IMR-90 (cell line): ENCODE measurements around the gene SLC17A4. TPM values are rescaled to one million over a fixed set of nuclear protein-coding genes. Genes with fewer than 3 reads are reported as not detected.

Experiments
- ATAC-seq: fragments of 200-7000 bp; cut with Tn5 transposase; 2 replicates; pipeline ENCODE4 v1.9.1; 2020; ENCODE audit warnings: low read depth, mild to moderate bottlenecking, moderate library complexity
- BruUV-seq: library from RNA; stranded (reverse); fragments of 400-500 nt; replicated peaks from 2 replicates; lab custom pipeline; 2021; lab: Mats Ljungman, UMichigan
- CTCF ChIA-PET: fragments of 300-600 bp; formaldehyde crosslinking; extraction: SDS; loops from one replicate; lab custom pipeline; 2021; ENCODE audit warnings: antibody characterized with exemption; lab: Yijun Ruan, JAX
- POLR2A ChIA-PET: fragments of 300-600 bp; sonication (Branson Sonifier 250); formaldehyde crosslinking; loops from one replicate; lab custom pipeline; 2022; ENCODE audit warnings: antibody characterized with exemption; ENCODE audit not compliant: unreplicated experiment; lab: Charles Lee
- DNase-seq: peaks from one replicate; pipeline ENCODE4 v3.0.0; 2013
- H2AFZ ChIP-seq: replicated peaks from 2 replicates; pipeline ENCODE3; 2013; ENCODE audit warnings: low read length, mild to moderate bottlenecking; ENCODE audit not compliant: poor library complexity
- H2AK5ac ChIP-seq: 2 replicates; pipeline ENCODE4 v1.6.1; 2013; ENCODE audit warnings: low read depth, low read length, inconsistent platforms
- H2AK9ac ChIP-seq: replicated peaks from 2 replicates; pipeline ENCODE3; 2013; ENCODE audit warnings: mild to moderate bottlenecking, low read depth, low read length, moderate library complexity; ENCODE audit not compliant: poor library complexity
- H2BK120ac ChIP-seq: 2 replicates; pipeline ENCODE4 v1.6.1; 2013; ENCODE audit warnings: low read depth, low read length, inconsistent platforms
- H2BK15ac ChIP-seq: 3 replicates; pipeline ENCODE4 v1.6.1; 2013; ENCODE audit warnings: low read depth, low read length, inconsistent platforms
- H2BK20ac ChIP-seq: 2 replicates; pipeline ENCODE4 v1.6.1; 2013; ENCODE audit warnings: low read depth, mild to moderate bottlenecking, inconsistent platforms, low read length, moderate library complexity
- H2BK5ac ChIP-seq: 2 replicates; pipeline ENCODE4 v1.6.1; 2013; ENCODE audit warnings: mild to moderate bottlenecking, low read depth, low read length, inconsistent platforms; ENCODE audit not compliant: poor library complexity, severe bottlenecking
- H3K14ac ChIP-seq: replicated peaks from 2 replicates; pipeline ENCODE4 v1.6.1; 2013; ENCODE audit warnings: low read depth, low read length, inconsistent platforms
- H3K18ac ChIP-seq: 2 replicates; pipeline ENCODE4 v1.6.1; 2013; ENCODE audit warnings: low read depth, low read length, control low read depth
- H3K23ac ChIP-seq: 2 replicates; pipeline ENCODE4 v1.6.1; 2013; ENCODE audit warnings: low read depth, low read length, inconsistent platforms
- H3K27ac ChIP-seq: 2 replicates; pipeline ENCODE4 v1.5.1; 2013; ENCODE audit warnings: mild to moderate bottlenecking, control low read depth, low read length; ENCODE audit not compliant: insufficient read depth
- H3K27me3 ChIP-seq: 2 replicates; pipeline ENCODE4 v1.6.1; 2013; ENCODE audit warnings: low read length; ENCODE audit not compliant: control insufficient read depth, insufficient read depth
- H3K36me3 ChIP-seq: 2 replicates; pipeline ENCODE4 v1.6.1; 2013; ENCODE audit warnings: low read length, mixed read lengths; ENCODE audit not compliant: control insufficient read depth, insufficient read depth
- H3K4ac ChIP-seq: 2 replicates; pipeline ENCODE4 v1.6.1; 2013; ENCODE audit warnings: low read depth, low read length, inconsistent platforms
- H3K4me1 ChIP-seq: 2 replicates; pipeline ENCODE4 v1.6.1; 2013; ENCODE audit warnings: low read length, mixed read lengths; ENCODE audit not compliant: control insufficient read depth, insufficient read depth
- H3K4me2 ChIP-seq: 2 replicates; pipeline ENCODE4 v1.6.1; 2013; ENCODE audit warnings: low read depth, mild to moderate bottlenecking, control low read depth, low read length, moderate library complexity
- H3K4me3 ChIP-seq: 2 replicates; pipeline ENCODE4 v1.5.1; 2013; ENCODE audit warnings: low read depth, mild to moderate bottlenecking, control low read depth, low read length, moderate library complexity; ENCODE audit not compliant: insufficient read depth
- H3K56ac ChIP-seq: 2 replicates; pipeline ENCODE4 v1.6.1; 2013; ENCODE audit warnings: low read length, inconsistent platforms; ENCODE audit not compliant: insufficient read depth; ENCODE audit errors: extremely low read depth
- H3K79me1 ChIP-seq, 2 experiments: 2 replicates each; pipeline ENCODE4 v1.6.1; 2013; ENCODE audit warnings: low read length in 2 of 2, inconsistent platforms in 1 of 2, low read depth in 1 of 2
- H3K9ac ChIP-seq: 2 replicates; pipeline ENCODE4 v1.6.1; 2013; ENCODE audit warnings: low read depth, low read length, control low read depth
- H3K9me1 ChIP-seq: 2 replicates; pipeline ENCODE4 v1.6.1; 2013; ENCODE audit warnings: low read length, inconsistent platforms; ENCODE audit not compliant: insufficient read depth
- H3K9me3 ChIP-seq: 2 replicates; pipeline ENCODE4 v1.6.1; 2013; ENCODE audit warnings: low read length; ENCODE audit not compliant: control insufficient read depth, insufficient read depth
- H4K20me1 ChIP-seq: 2 replicates; pipeline ENCODE4 v1.6.1; 2013; ENCODE audit warnings: low read length, inconsistent platforms; ENCODE audit not compliant: insufficient read depth
- H4K5ac ChIP-seq: 2 replicates; pipeline ENCODE4 v1.6.1; 2013; ENCODE audit warnings: mild to moderate bottlenecking, low read depth, low read length, control low read depth
- H4K8ac ChIP-seq, 2 experiments: 2 replicates each; pipeline ENCODE4 v1.6.1; 2013; ENCODE audit warnings: low read depth in 2 of 2, low read length in 2 of 2, control low read depth in 1 of 2, inconsistent platforms in 1 of 2
- H4K91ac ChIP-seq: 2 replicates; pipeline ENCODE4 v1.6.1; 2013; ENCODE audit warnings: low read depth, low read length, inconsistent platforms; ENCODE audit not compliant: insufficient read depth
- BHLHE40 ChIP-seq: fragments of 150-350 bp; IDR thresholded peaks from 2 replicates; pipeline ENCODE4 v1.6.1; 2016; ENCODE audit warnings: mild to moderate bottlenecking, low read depth, low read length
- CHD1 ChIP-seq: IDR thresholded peaks from 2 replicates; pipeline ENCODE4 v1.6.1; 2012; ENCODE audit warnings: low read depth, low read length, improper control_type of control experiment
- ELK1 ChIP-seq: fragments of 150-350 bp; IDR thresholded peaks from 2 replicates; pipeline ENCODE4 v1.6.1; 2016; ENCODE audit warnings: low read depth, mild to moderate bottlenecking, low read length, moderate library complexity, borderline replicate concordance
- FOS ChIP-seq: fragments of 150-350 bp; IDR thresholded peaks from 2 replicates; pipeline ENCODE4 v1.6.1; 2016; ENCODE audit warnings: low read depth, low read length
- MAFK ChIP-seq: IDR thresholded peaks from 2 replicates; pipeline ENCODE4 v1.6.1; 2012; ENCODE audit warnings: low read depth, low read length, improper control_type of control experiment
- MAZ ChIP-seq: IDR thresholded peaks from 2 replicates; pipeline ENCODE4 v1.6.1; 2012; ENCODE audit warnings: low read depth, mild to moderate bottlenecking, low read length, improper control_type of control experiment, moderate library complexity, borderline replicate concordance
- NFE2L2 ChIP-seq: fragments of 150-350 bp; IDR thresholded peaks from 2 replicates; pipeline ENCODE4 v1.6.1; 2016; ENCODE audit warnings: low read depth, mild to moderate bottlenecking, low read length
- POLR2A ChIP-seq: IDR thresholded peaks from 2 replicates; pipeline ENCODE4 v1.6.1; 2012; ENCODE audit warnings: mild to moderate bottlenecking, low read depth, low read length
- RAD21 ChIP-seq: IDR thresholded peaks from 2 replicates; pipeline ENCODE4 v1.6.1; 2012; ENCODE audit warnings: low read length, improper control_type of control experiment
- RCOR1 ChIP-seq: IDR thresholded peaks from 2 replicates; pipeline ENCODE4 v1.6.1; 2012; ENCODE audit warnings: mild to moderate bottlenecking, low read length, improper control_type of control experiment; ENCODE audit not compliant: insufficient replicate concordance
- SMC3 ChIP-seq: fragments of 150-350 bp; IDR thresholded peaks from 2 replicates; pipeline ENCODE4 v1.6.1; 2016; ENCODE audit warnings: low read depth, mild to moderate bottlenecking, antibody characterized with exemption, low read length, moderate library complexity
- WGBS, 2 experiments: methylation state at CpG; one replicate each; pipeline versions ENCODE4 v1.1.5 to v1.1.7; 2013; ENCODE audit warnings: missing lambda C conversion rate in 2 of 2; ENCODE audit not compliant: insufficient read length in 1 of 2; ENCODE audit errors: extremely low coverage in 2 of 2; 5-methylcytosine and 5-hydroxymethylcytosine counted together
- dilution Hi-C: fragments of 300-500 bp; cut with HindIII; formaldehyde crosslinking; loops from one replicate; pipeline ENCODE4 v1.14.3; 2018; ENCODE audit warnings: low sequenced_read_pairs; ENCODE audit not compliant: unreplicated experiment
- in situ Hi-C: fragments of 300-500 bp; cut with MboI; formaldehyde crosslinking; loops from 3 replicates; pipeline ENCODE4 v1.14.3; 2019; ENCODE audit warnings: low sequenced_read_pairs, inconsistent platforms, mixed read lengths
- intact Hi-C: fragments of 100-400 bp; cut with micrococcal nuclease; formaldehyde crosslinking; loops from 2 replicates; pipeline ENCODE4 v1.10.0; 2022
- polyA plus RNA-seq, 3 experiments: library from polyadenylated mRNA; depleted of rRNA; stranded (reverse); fragments of >200 nt; gene quantifications; 2 replicates each; pipeline ENCODE4 v1.2.3, GENCODE V29; 2012; ENCODE audit warnings: low replicate concordance in 1 of 3
- total RNA-seq: library from RNA; depleted of rRNA; stranded (reverse); fragments of >200 nt; gene quantifications from 2 replicates; pipeline ENCODE4 v1.2.3, GENCODE V29; 2012
- TF ChIP-seq, protein P1 (sequence below): fragments of 150-350 bp; IDR thresholded peaks from 2 replicates; pipeline ENCODE4 v1.6.1; 2017; ENCODE audit warnings: mild to moderate bottlenecking, antibody characterized with exemption, low read length, low read depth
- TF ChIP-seq, protein P2 (sequence below): conservative IDR thresholded peaks from 2 replicates; pipeline ENCODE4 v1.5.1; 2012; ENCODE audit warnings: mild to moderate bottlenecking, low read depth, low read length, improper control_type of control experiment

The SLC17A4 gene
- total and polyA plus RNA-seq, 2 of the 4 experiments (the other 2 are of a cell fraction) = not detected

- Histone ChIP-seq H3K18ac (no peak overlapping the region), H3K4me1 (no peaks in the 10 kb centered on the region), H3K36me3 (no peaks in the 10 kb centered on the region), H3K56ac (no peak overlapping the region), H3K23ac (no peak overlapping the region), H4K20me1 (no peaks in the 10 kb centered on the region), H3K27me3 (no peaks in the 10 kb centered on the region), H3K4ac (no peak overlapping the region), H3K79me1 (no peaks in the 10 kb centered on the region), H4K91ac (no peak overlapping the region), H2AK9ac (no peak overlapping the region), H2AFZ (no peak overlapping the region), H4K5ac (no peak overlapping the region), H3K4me2 (no peak overlapping the region), H2BK15ac (no peak overlapping the region), H2AK5ac (no peak overlapping the region), H3K14ac (no peak overlapping the region), H2BK120ac (no peak overlapping the region), H3K4me3 (no peak overlapping the region), H2BK5ac (no peak overlapping the region), H3K9me3 (no peaks in the 10 kb centered on the region), H4K8ac (no peak overlapping the region), H3K9me1 (no peaks in the 10 kb centered on the region), H3K27ac (no peak overlapping the region), H2BK20ac (no peak overlapping the region), H3K9ac (no peak overlapping the region)
- DNase-seq (no peak), ATAC-seq (no peak)
- POLR2A ChIA-PET = no interaction called here
- in situ Hi-C loops (no loop called here), intact Hi-C loops (no loop called here), dilution Hi-C loops (no loop called here)
- WGBS, 2 experiments = no CpG with 5 or more reads among the region's 1 CpG
- TF ChIP-seq SMC3 = no peak
- no peak for TF ChIP-seq ELK1
- no peak for TF ChIP-seq NFE2L2
- TF ChIP-seq RCOR1 = no peak
- TF ChIP-seq, protein P1, sequence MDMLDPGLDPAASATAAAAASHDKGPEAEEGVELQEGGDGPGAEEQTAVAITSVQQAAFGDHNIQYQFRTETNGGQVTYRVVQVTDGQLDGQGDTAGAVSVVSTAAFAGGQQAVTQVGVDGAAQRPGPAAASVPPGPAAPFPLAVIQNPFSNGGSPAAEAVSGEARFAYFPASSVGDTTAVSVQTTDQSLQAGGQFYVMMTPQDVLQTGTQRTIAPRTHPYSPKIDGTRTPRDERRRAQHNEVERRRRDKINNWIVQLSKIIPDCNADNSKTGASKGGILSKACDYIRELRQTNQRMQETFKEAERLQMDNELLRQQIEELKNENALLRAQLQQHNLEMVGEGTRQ = no peak
- TF ChIP-seq MAFK = no peak
- TF ChIP-seq FOS = no peak
- TF ChIP-seq MAZ = no peak
- TF ChIP-seq RAD21 = no peak
- no peak for TF ChIP-seq POLR2A
- TF ChIP-seq CHD1 = no peak
- no peak for TF ChIP-seq BHLHE40
- TF ChIP-seq, protein P2, sequence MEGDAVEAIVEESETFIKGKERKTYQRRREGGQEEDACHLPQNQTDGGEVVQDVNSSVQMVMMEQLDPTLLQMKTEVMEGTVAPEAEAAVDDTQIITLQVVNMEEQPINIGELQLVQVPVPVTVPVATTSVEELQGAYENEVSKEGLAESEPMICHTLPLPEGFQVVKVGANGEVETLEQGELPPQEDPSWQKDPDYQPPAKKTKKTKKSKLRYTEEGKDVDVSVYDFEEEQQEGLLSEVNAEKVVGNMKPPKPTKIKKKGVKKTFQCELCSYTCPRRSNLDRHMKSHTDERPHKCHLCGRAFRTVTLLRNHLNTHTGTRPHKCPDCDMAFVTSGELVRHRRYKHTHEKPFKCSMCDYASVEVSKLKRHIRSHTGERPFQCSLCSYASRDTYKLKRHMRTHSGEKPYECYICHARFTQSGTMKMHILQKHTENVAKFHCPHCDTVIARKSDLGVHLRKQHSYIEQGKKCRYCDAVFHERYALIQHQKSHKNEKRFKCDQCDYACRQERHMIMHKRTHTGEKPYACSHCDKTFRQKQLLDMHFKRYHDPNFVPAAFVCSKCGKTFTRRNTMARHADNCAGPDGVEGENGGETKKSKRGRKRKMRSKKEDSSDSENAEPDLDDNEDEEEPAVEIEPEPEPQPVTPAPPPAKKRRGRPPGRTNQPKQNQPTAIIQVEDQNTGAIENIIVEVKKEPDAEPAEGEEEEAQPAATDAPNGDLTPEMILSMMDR = no peak
- CTCF ChIA-PET = no interaction called here
- no TSS peak for BruUV-seq
Observed at GRCh38 chr6:25781134-25781533, 26.6 kb downstream of the SLC17A4 start.
